GM23338 (cell line): Measurements from ENCODE around the gene GPR35.

ENCODE experiments used
- CTCF ChIP-seq, 2 experiments: fragments of 200-600 bp in 1 of 2; sonication (generic) in 1 of 2; conservative IDR thresholded peaks; 2 replicates each; pipeline versions ENCODE4 v1.5.1 to v1.6.1; 2016 to 2017; ENCODE audit warnings: antibody characterized with exemption in 2 of 2, low read depth in 2 of 2, mild to moderate bottlenecking in 2 of 2, moderate library complexity in 1 of 2
- EZH2 ChIP-seq: fragments of 200-600 bp; sonication (generic); IDR thresholded peaks from one replicate; pipeline ENCODE4 v1.8.0; 2017; ENCODE audit warnings: antibody characterized with exemption, mild to moderate bottlenecking, low read depth; ENCODE audit not compliant: unreplicated experiment
- POLR2AphosphoS5 ChIP-seq: IDR thresholded peaks from 2 replicates; pipeline ENCODE4 v1.6.1; 2016; ENCODE audit warnings: antibody characterized with exemption, low read depth

GRCh38 chr2:240600451-240600961 is 24.8 kb upstream of the GPR35 start:
- no peak for TF ChIP-seq POLR2AphosphoS5
- TF ChIP-seq CTCF (conservative IDR thresholded peaks at IDR 0.05; ENCODE audit: low read depth in 2 of 2), result no peak
- no peak for TF ChIP-seq EZH2
